ENCODE measurements around the gene CAPN10. TPM values are rescaled to one million over a fixed set of nuclear protein-coding genes. Genes with fewer than 3 reads are reported as not detected.

Gene CAPN10
- total RNA-seq, 4 donors from 2014 or later: 6.8 to 12.2 (median 7.5) TPM

GRCh38 chr2:240567137-240567871 is 19.2 kb upstream of the CAPN10 start:
- H3K4me1 ChIP-seq: peaks cover 35 to 36% of the 10 kb centered on the region in 2 donors
- TF ChIP-seq POLR2A (IDR thresholded peaks at IDR 0.05): no peak
- no peak for TF ChIP-seq CTCF (IDR thresholded peaks at IDR 0.05 in 4 of 5, conservative IDR thresholded peaks at IDR 0.05 in 1 of 5)
- in situ Hi-C loops (cut with MboI; ENCODE audit: low sequenced_read_pairs in 4 of 4): no loop called here

GRCh38 chr2:240567872-240568677 is 18.5 kb upstream of the CAPN10 start, which contains the start of gene RNPEPL1:
RNPEPL1 (plus strand) TSS chr2:240568484; CDS start chr2:240568587, 103 bp downstream.
- H3K9me3 ChIP-seq: no peaks in the 10 kb centered on the region
- DNase-seq (peak; percentile 5 to 19), ATAC-seq (peak; percentile 77)
- H3K4me3 ChIP-seq: peak within 1 kb of the TSS; percentile 73 to 81 (median 77)
- H3K27ac ChIP-seq: peak within 1 kb of the TSS; percentile 95 to 98 (median 96)
- in situ Hi-C loops (cut with MboI; ENCODE audit: low sequenced_read_pairs in 4 of 4) (no loop called here), intact Hi-C loops (cut with DNase I; ENCODE audit: low total_unique reads) (loop anchor here (1.0 to 5.0 kb wide), 2 partner anchors 8 to 336 kb away; partner anchors contain the start of gene DUSP28)
- TF ChIP-seq POLR2A (IDR thresholded peaks at IDR 0.05) (no peak), CTCF (IDR thresholded peaks at IDR 0.05 in 4 of 5, conservative IDR thresholded peaks at IDR 0.05 in 1 of 5) (peak in 2 of 5 experiments; percentile 9 to 11)
- H3K4me1 ChIP-seq: peaks cover 32 to 35% of the 10 kb centered on the region in 2 donors
- no peaks in the 10 kb centered on the region for H3K27me3 ChIP-seq
- H3K36me3 ChIP-seq: peaks cover 0 to under 1% of the 10 kb centered on the region in 2 donors

More at GRCh38 chr2:240567137-240567871, 19.2 kb upstream of the CAPN10 start:
- DNase-seq (peak; percentile 3 to 26), ATAC-seq (no peak)
- peak overlapping the region; percentile 73 to 78 (median 76) for H3K4me3 ChIP-seq
- intact Hi-C loops (cut with DNase I; ENCODE audit: low total_unique reads): loop anchor here (5.0 kb wide), 1 partner anchor 335 kb away; no protein-coding TSS in a partner anchor
- H3K9me3 ChIP-seq: no peaks in the 10 kb centered on the region
- H3K36me3 ChIP-seq: no peaks in the 10 kb centered on the region
- H3K27me3 ChIP-seq: no peaks in the 10 kb centered on the region
- peak overlapping the region; percentile 95 to 98 (median 96) for H3K27ac ChIP-seq

- H3K4me3 ChIP-seq: peak overlapping the region; percentile 57 to 81 (median 65)
- H3K36me3 ChIP-seq: peaks cover 0 to 5% of the 10 kb centered on the region in 2 donors
- TF ChIP-seq CTCF (IDR thresholded peaks at IDR 0.05 in 4 of 5, conservative IDR thresholded peaks at IDR 0.05 in 1 of 5) (peak in 1 of 5 experiments; percentile 10), POLR2A (IDR thresholded peaks at IDR 0.05) (peak; percentile 9 to 47)
- ATAC-seq: peak; percentile 63 to 70
- in situ Hi-C loops (cut with MboI; ENCODE audit: low sequenced_read_pairs in 4 of 4): no loop called here
- H3K27me3 ChIP-seq: no peaks in the 10 kb centered on the region
- peak; percentile 50 to 55 for DNase-seq
- H3K27ac ChIP-seq: peak overlapping the region; percentile 72 to 84 (median 81)
- H3K4me1 ChIP-seq: peaks cover 32 to 35% of the 10 kb centered on the region in 2 donors
- no peaks in the 10 kb centered on the region for H3K9me3 ChIP-seq
- intact Hi-C loops (cut with DNase I; ENCODE audit: low total_unique reads): loop anchor here (1.0 to 5.0 kb wide), 2 partner anchors 9 to 337 kb away; partner anchors contain the start of gene DUSP28
These were observed 17.6 kb upstream of the CAPN10 start for GRCh38 chr2:240568678-240569522.

GRCh38 chr2:240569523-240569997 is 17.0 kb upstream of the CAPN10 start:
- TF ChIP-seq CTCF (IDR thresholded peaks at IDR 0.05 in 4 of 5, conservative IDR thresholded peaks at IDR 0.05 in 1 of 5) (no peak), POLR2A (IDR thresholded peaks at IDR 0.05) (no peak)
- ATAC-seq (no peak), DNase-seq (no peak)
- in situ Hi-C loops (cut with MboI; ENCODE audit: low sequenced_read_pairs in 4 of 4) (no loop called here), intact Hi-C loops (cut with DNase I; ENCODE audit: low total_unique reads) (loop anchor here (5.0 kb wide), 1 partner anchor 337 kb away; no protein-coding TSS in a partner anchor)
- no peaks in the 10 kb centered on the region for H3K27me3 ChIP-seq
- H3K27ac ChIP-seq: peak overlapping the region; percentile 72 to 84 (median 81)
- H3K36me3 ChIP-seq: peaks cover 0 to 7% of the 10 kb centered on the region in 2 donors
- H3K4me1 ChIP-seq: peaks cover 32 to 35% of the 10 kb centered on the region in 2 donors
- no peaks in the 10 kb centered on the region for H3K9me3 ChIP-seq
- H3K4me3 ChIP-seq: peak overlapping the region; percentile 57 to 81 (median 65)
